Measurements from ENCODE around the gene LINS1. TPM values are rescaled to one million over a fixed set of nuclear protein-coding genes. Genes with fewer than 3 reads are reported as not detected.

Gene LINS1
- polyA plus RNA-seq, 1 donor from 2014 or later: 21.4 TPM

DNA sequence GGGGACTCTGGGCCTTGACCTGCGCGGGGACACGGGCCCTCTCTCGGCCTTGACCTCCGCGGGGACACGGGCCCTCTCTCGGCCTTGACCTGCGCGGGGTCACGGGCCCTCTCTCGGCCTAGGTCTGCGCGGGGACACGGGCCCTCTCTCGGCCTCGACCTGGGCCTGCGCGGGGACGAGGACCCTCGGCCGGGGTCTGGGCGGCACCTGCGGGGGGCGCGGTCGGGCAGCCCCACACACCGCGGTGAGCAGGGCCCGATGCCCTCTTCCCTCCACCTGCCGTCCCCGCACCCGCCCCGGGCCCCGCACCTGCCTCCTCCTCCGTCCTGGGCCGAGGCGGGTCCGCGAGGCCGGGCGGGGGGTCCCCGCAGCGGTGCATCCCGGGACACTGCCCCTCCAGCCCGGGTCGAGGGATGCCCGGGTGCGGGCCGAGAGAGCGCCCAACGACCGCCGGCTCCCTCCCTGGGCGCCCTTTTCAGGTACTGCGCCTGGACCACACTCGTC lies 57.6 kb downstream of the LINS1 start:
- TF ChIP-seq EZH2 (IDR thresholded peaks at IDR 0.05; ENCODE audit: borderline replicate concordance, insufficient read depth, low read length, poor library complexity, severe bottlenecking): no peak
- TF ChIP-seq MXI1 (conservative IDR thresholded peaks at IDR 0.05; ENCODE audit: poor library complexity, severe bottlenecking): no peak
- no peak for TF ChIP-seq EP300 (conservative IDR thresholded peaks at IDR 0.05; ENCODE audit: poor library complexity, severe bottlenecking)
- no peak for TF ChIP-seq SMC3 (conservative IDR thresholded peaks at IDR 0.05; ENCODE audit: poor library complexity)
- TF ChIP-seq, protein P1, sequence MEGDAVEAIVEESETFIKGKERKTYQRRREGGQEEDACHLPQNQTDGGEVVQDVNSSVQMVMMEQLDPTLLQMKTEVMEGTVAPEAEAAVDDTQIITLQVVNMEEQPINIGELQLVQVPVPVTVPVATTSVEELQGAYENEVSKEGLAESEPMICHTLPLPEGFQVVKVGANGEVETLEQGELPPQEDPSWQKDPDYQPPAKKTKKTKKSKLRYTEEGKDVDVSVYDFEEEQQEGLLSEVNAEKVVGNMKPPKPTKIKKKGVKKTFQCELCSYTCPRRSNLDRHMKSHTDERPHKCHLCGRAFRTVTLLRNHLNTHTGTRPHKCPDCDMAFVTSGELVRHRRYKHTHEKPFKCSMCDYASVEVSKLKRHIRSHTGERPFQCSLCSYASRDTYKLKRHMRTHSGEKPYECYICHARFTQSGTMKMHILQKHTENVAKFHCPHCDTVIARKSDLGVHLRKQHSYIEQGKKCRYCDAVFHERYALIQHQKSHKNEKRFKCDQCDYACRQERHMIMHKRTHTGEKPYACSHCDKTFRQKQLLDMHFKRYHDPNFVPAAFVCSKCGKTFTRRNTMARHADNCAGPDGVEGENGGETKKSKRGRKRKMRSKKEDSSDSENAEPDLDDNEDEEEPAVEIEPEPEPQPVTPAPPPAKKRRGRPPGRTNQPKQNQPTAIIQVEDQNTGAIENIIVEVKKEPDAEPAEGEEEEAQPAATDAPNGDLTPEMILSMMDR (IDR thresholded peaks at IDR 0.05; ENCODE audit: poor library complexity, severe bottlenecking): no peak
- no peak for TF ChIP-seq RAD21 (conservative IDR thresholded peaks at IDR 0.05)
- no peak for TF ChIP-seq TAF1 (IDR thresholded peaks at IDR 0.05; ENCODE audit: low read depth)
- Histone ChIP-seq H3K9ac (ENCODE audit: low read length) (no peak overlapping the region), H3K9me3 (ENCODE audit: low read length) (no peaks in the 10 kb centered on the region), H2AFZ (ENCODE audit: low read depth, low read length) (no peak overlapping the region), H3K9me2 (ENCODE audit: insufficient read depth, low read length) (no peaks in the 10 kb centered on the region), H4K20me1 (ENCODE audit: insufficient read depth) (no peaks in the 10 kb centered on the region), H3K4me3 (ENCODE audit: low read length) (no peak overlapping the region), H3K27ac (ENCODE audit: low read length) (no peak overlapping the region), H3K4me2 (ENCODE audit: low read length) (no peak overlapping the region), H3F3A (ENCODE audit: insufficient read depth, low read length, poor library complexity, severe bottlenecking) (no peaks in the 10 kb centered on the region), H3K27me3 (ENCODE audit: insufficient read depth, low read depth, low read length) (no peaks in the 10 kb centered on the region), H3K79me2 (replicated peaks; ENCODE audit: insufficient read depth, low read length) (no peaks in the 10 kb centered on the region), H3K36me3 (ENCODE audit: insufficient read depth, low read length) (no peaks in the 10 kb centered on the region)

DNA sequence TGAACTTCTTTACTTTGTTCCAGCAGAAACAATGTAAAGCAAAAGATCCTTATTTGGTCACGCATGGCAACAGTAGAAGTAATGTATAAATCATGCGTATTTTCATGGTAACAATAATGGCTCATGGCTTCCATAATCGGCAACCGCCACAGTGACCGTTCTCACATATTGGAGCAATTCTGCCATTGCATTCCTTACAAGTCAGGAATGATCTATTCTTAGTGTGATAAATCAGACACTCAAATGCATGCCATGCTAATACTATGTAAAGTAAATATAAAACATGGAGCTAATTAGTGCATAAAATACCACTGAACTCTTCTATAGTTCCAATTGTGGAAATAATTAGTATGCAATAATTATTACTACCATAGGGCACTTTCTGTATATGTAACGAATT lies 59.7 kb downstream of the LINS1 start:
- H3K4me2 ChIP-seq (ENCODE audit: low read length): no peak overlapping the region
- H3K4me3 ChIP-seq (ENCODE audit: low read length): no peak overlapping the region
- H4K20me1 ChIP-seq (ENCODE audit: insufficient read depth): no peaks in the 10 kb centered on the region
- H3K27me3 ChIP-seq (ENCODE audit: insufficient read depth, low read depth, low read length): no peaks in the 10 kb centered on the region
- H3K9me3 ChIP-seq (ENCODE audit: low read length): no peaks in the 10 kb centered on the region
- no peak overlapping the region for H3K27ac ChIP-seq (ENCODE audit: low read length)
- no peaks in the 10 kb centered on the region for H3K36me3 ChIP-seq (ENCODE audit: insufficient read depth, low read length)
- no peak for TF ChIP-seq EP300 (conservative IDR thresholded peaks at IDR 0.05; ENCODE audit: poor library complexity, severe bottlenecking)
- TF ChIP-seq TAF1 (IDR thresholded peaks at IDR 0.05; ENCODE audit: low read depth): no peak
- TF ChIP-seq EZH2 (IDR thresholded peaks at IDR 0.05; ENCODE audit: borderline replicate concordance, insufficient read depth, low read length, poor library complexity, severe bottlenecking): no peak
- TF ChIP-seq, protein P1 (IDR thresholded peaks at IDR 0.05; ENCODE audit: poor library complexity, severe bottlenecking): no peak
- no peak for TF ChIP-seq POLR2AphosphoS5 (IDR thresholded peaks at IDR 0.05)
- no peak for TF ChIP-seq RAD21 (conservative IDR thresholded peaks at IDR 0.05)
- TF ChIP-seq MXI1 (conservative IDR thresholded peaks at IDR 0.05; ENCODE audit: poor library complexity, severe bottlenecking): no peak
- no peak for TF ChIP-seq SMC3 (conservative IDR thresholded peaks at IDR 0.05; ENCODE audit: poor library complexity)
- TF ChIP-seq, protein P2, sequence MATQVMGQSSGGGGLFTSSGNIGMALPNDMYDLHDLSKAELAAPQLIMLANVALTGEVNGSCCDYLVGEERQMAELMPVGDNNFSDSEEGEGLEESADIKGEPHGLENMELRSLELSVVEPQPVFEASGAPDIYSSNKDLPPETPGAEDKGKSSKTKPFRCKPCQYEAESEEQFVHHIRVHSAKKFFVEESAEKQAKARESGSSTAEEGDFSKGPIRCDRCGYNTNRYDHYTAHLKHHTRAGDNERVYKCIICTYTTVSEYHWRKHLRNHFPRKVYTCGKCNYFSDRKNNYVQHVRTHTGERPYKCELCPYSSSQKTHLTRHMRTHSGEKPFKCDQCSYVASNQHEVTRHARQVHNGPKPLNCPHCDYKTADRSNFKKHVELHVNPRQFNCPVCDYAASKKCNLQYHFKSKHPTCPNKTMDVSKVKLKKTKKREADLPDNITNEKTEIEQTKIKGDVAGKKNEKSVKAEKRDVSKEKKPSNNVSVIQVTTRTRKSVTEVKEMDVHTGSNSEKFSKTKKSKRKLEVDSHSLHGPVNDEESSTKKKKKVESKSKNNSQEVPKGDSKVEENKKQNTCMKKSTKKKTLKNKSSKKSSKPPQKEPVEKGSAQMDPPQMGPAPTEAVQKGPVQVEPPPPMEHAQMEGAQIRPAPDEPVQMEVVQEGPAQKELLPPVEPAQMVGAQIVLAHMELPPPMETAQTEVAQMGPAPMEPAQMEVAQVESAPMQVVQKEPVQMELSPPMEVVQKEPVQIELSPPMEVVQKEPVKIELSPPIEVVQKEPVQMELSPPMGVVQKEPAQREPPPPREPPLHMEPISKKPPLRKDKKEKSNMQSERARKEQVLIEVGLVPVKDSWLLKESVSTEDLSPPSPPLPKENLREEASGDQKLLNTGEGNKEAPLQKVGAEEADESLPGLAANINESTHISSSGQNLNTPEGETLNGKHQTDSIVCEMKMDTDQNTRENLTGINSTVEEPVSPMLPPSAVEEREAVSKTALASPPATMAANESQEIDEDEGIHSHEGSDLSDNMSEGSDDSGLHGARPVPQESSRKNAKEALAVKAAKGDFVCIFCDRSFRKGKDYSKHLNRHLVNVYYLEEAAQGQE (IDR thresholded peaks at IDR 0.05; ENCODE audit: borderline replicate concordance): no peak
- H3K9ac ChIP-seq (ENCODE audit: low read length): no peak overlapping the region
- no peaks in the 10 kb centered on the region for H3F3A ChIP-seq (ENCODE audit: insufficient read depth, low read length, poor library complexity, severe bottlenecking)
- no peak overlapping the region for H2AFZ ChIP-seq (ENCODE audit: low read depth, low read length)
- H3K9me2 ChIP-seq (ENCODE audit: insufficient read depth, low read length): no peaks in the 10 kb centered on the region
- H3K79me2 ChIP-seq (replicated peaks; ENCODE audit: insufficient read depth, low read length): no peaks in the 10 kb centered on the region
